H1 (cell line): ENCODE data around the gene CAMTA1. TPM values are rescaled to one million over a fixed set of nuclear protein-coding genes. Genes with fewer than 3 reads are reported as not detected.

Source experiments
- CTCF ChIA-PET: fragments of 300-600 bp; sonication (Branson Sonifier 250); formaldehyde crosslinking; loops from one replicate; lab custom pipeline; 2021; ENCODE audit not compliant: partially characterized antibody; lab: Charles Lee
- POLR2A ChIA-PET: fragments of 300-600 bp; sonication (Branson Sonifier 250); formaldehyde crosslinking; loops from one replicate; lab custom pipeline; 2021; ENCODE audit warnings: inconsistent platforms; ENCODE audit not compliant: partially characterized antibody; lab: Charles Lee
- DNase-seq, 2 experiments: peaks; one replicate each; pipeline versions ENCODE4 v3.0.0 to v3.0.0-alpha.2; 2010 to 2022; ENCODE audit warnings: low spot score in 2 of 2, low read depth in 1 of 2, mixed read lengths in 1 of 2
- FAIRE-seq: peaks from 2 replicates; lab custom pipeline; 2011; peaks lifted over from hg19 to GRCh38; lab: Jason Lieb, UNC
- H2AFZ ChIP-seq: 2 replicates; pipeline ENCODE4 v1.8.1; 2012; ENCODE audit warnings: low read length, inconsistent platforms
- H2AK5ac ChIP-seq: 2 replicates; pipeline ENCODE4 v1.6.1; 2013; ENCODE audit warnings: low read depth, low read length
- H2BK120ac ChIP-seq: replicated peaks from 2 replicates; pipeline ENCODE3; 2013; ENCODE audit warnings: low read depth, low read length, inconsistent platforms
- H2BK12ac ChIP-seq: 2 replicates; pipeline ENCODE4 v1.6.1; 2013; ENCODE audit warnings: low read depth, low read length
- H2BK15ac ChIP-seq: 2 replicates; pipeline ENCODE4 v1.6.1; 2013; ENCODE audit warnings: low read length
- H2BK20ac ChIP-seq: 2 replicates; pipeline ENCODE4 v1.6.1; 2013; ENCODE audit warnings: low read length
- H2BK5ac ChIP-seq: 2 replicates; pipeline ENCODE4 v1.6.1; 2013; ENCODE audit warnings: low read depth, low read length
- H3K14ac ChIP-seq: 2 replicates; pipeline ENCODE4 v1.6.1; 2013; ENCODE audit warnings: inconsistent platforms; ENCODE audit not compliant: insufficient read length
- H3K18ac ChIP-seq: 2 replicates; pipeline ENCODE4 v1.6.1; 2013; ENCODE audit warnings: low read length; ENCODE audit errors: extremely low read depth
- H3K23ac ChIP-seq: 2 replicates; pipeline ENCODE4 v1.6.1; 2013; ENCODE audit warnings: inconsistent platforms; ENCODE audit not compliant: insufficient read length
- H3K23me2 ChIP-seq: 2 replicates; pipeline ENCODE4 v1.6.1; 2013; ENCODE audit warnings: low read depth, low read length
- H3K27ac ChIP-seq: 2 replicates; pipeline ENCODE4 v1.6.1; 2011; ENCODE audit warnings: low read depth, low read length, inconsistent platforms
- H3K27me3 ChIP-seq, 4 experiments: replicated peaks in 1 of 4; 1 replicate in 1 of 4; 2 replicates in 3 of 4; pipeline versions ENCODE4 v1.6.1 to v1.8.1; 2011 to 2013; ENCODE audit warnings: low read length in 3 of 4, mild to moderate bottlenecking in 3 of 4, inconsistent platforms in 2 of 4, mixed read lengths in 2 of 4, moderate library complexity in 1 of 4; ENCODE audit not compliant: control insufficient read depth in 3 of 4, insufficient read depth in 3 of 4; ENCODE audit errors: extremely low read depth in 1 of 4
- H3K36me3 ChIP-seq, 4 experiments: 2 replicates each; pipeline versions ENCODE4 v1.6.1 to v1.8.1; 2011 to 2013; ENCODE audit warnings: mild to moderate bottlenecking in 4 of 4, low read length in 3 of 4, moderate library complexity in 2 of 4, control low read depth in 1 of 4, inconsistent platforms in 1 of 4; ENCODE audit not compliant: insufficient read depth in 4 of 4, control insufficient read depth in 2 of 4
- H3K4ac ChIP-seq: replicated peaks from 2 replicates; pipeline ENCODE3; 2013; ENCODE audit warnings: low read length, low read depth, mixed read lengths, inconsistent platforms; ENCODE audit not compliant: insufficient read length
- H3K4me1 ChIP-seq, 4 experiments: replicated peaks in 1 of 4; 1 replicate in 1 of 4; 2 replicates in 3 of 4; pipeline versions ENCODE4 v1.6.1 to v1.8.1; 2011 to 2013; ENCODE audit warnings: low read length in 3 of 4, inconsistent platforms in 2 of 4, mixed read lengths in 1 of 4; ENCODE audit not compliant: insufficient read depth in 4 of 4, control insufficient read depth in 3 of 4
- H3K4me2 ChIP-seq, 2 experiments: 2 replicates each; pipeline versions ENCODE4 v1.6.1 to v1.8.1; 2011 to 2013; ENCODE audit warnings: low read depth in 2 of 2, low read length in 2 of 2, control low read depth in 1 of 2, inconsistent platforms in 1 of 2, mild to moderate bottlenecking in 1 of 2; ENCODE audit not compliant: insufficient read depth in 1 of 2
- H3K4me3 ChIP-seq, 4 experiments: fragments of 200-600, 300-600 bp in 1 of 4; sonication (generic), shearing (Covaris generic), sonication (Bioruptor Twin) in 1 of 4; 2 replicates each; pipeline versions ENCODE4 v1.5.1 to v1.8.1; 2011 to 2016; ENCODE audit warnings: low read length in 4 of 4, low read depth in 3 of 4, control low read depth in 2 of 4, inconsistent platforms in 2 of 4, mild to moderate bottlenecking in 2 of 4, mixed read lengths in 1 of 4, moderate library complexity in 1 of 4; ENCODE audit not compliant: insufficient read depth in 2 of 4; ENCODE audit errors: extremely low read depth in 1 of 4
- H3K56ac ChIP-seq: replicated peaks from 2 replicates; pipeline ENCODE3; 2013; ENCODE audit warnings: low read depth, mild to moderate bottlenecking, mixed read lengths, low read length, inconsistent platforms; ENCODE audit not compliant: insufficient read length
- H3K79me1 ChIP-seq: 2 replicates; pipeline ENCODE4 v1.6.1; 2013; ENCODE audit warnings: low read depth, low read length, control low read depth
- H3K79me2 ChIP-seq, 2 experiments: 2 replicates each; pipeline versions ENCODE4 v1.6.1 to v1.8.1; 2012 to 2013; ENCODE audit warnings: low read length in 2 of 2, mild to moderate bottlenecking in 2 of 2, inconsistent platforms in 1 of 2; ENCODE audit not compliant: insufficient read depth in 2 of 2, control insufficient read depth in 1 of 2
- H3K9ac ChIP-seq, 4 experiments: replicated peaks in 1 of 4; 1 replicate in 1 of 4; 2 replicates in 3 of 4; pipeline versions ENCODE4 v1.6.1 to v1.8.1; 2011 to 2013; ENCODE audit warnings: low read depth in 3 of 4, low read length in 3 of 4, control low read depth in 2 of 4, mild to moderate bottlenecking in 2 of 4, moderate library complexity in 2 of 4, inconsistent platforms in 1 of 4; ENCODE audit errors: extremely low read depth in 1 of 4
- H3K9me3 ChIP-seq, 2 experiments: 2 replicates each; pipeline versions ENCODE4 v1.6.1 to v1.8.1; 2012 to 2013; ENCODE audit warnings: mild to moderate bottlenecking in 2 of 2, moderate library complexity in 2 of 2, control low read depth in 1 of 2, inconsistent platforms in 1 of 2, low read depth in 1 of 2, low read length in 1 of 2, mixed read lengths in 1 of 2; ENCODE audit not compliant: insufficient read depth in 2 of 2
- H4K20me1 ChIP-seq, 2 experiments: replicated peaks in 1 of 2; 2 replicates each; pipeline versions ENCODE3 to v1.8.1; 2011 to 2013; ENCODE audit warnings: inconsistent platforms in 2 of 2, low read length in 2 of 2, mild to moderate bottlenecking in 1 of 2; ENCODE audit not compliant: insufficient read depth in 2 of 2, control insufficient read depth in 1 of 2
- H4K5ac ChIP-seq: 2 replicates; pipeline ENCODE4 v1.6.1; 2013; ENCODE audit warnings: low read length, low read depth, mixed read lengths, inconsistent platforms; ENCODE audit not compliant: insufficient read length
- H4K8ac ChIP-seq: 2 replicates; pipeline ENCODE4 v1.8.0; 2013; ENCODE audit warnings: mild to moderate bottlenecking, moderate library complexity, low read length, inconsistent platforms; ENCODE audit not compliant: insufficient read depth; ENCODE audit errors: extremely low read depth
- H4K91ac ChIP-seq: replicated peaks from 2 replicates; pipeline ENCODE3; 2013; ENCODE audit warnings: low read length, mixed read lengths, inconsistent platforms; ENCODE audit not compliant: insufficient read length
- CBX8 ChIP-seq: fragments of 300-800, 300-1000 bp; sonication (generic); IDR thresholded peaks from 2 replicates; pipeline ENCODE4 v1.7.1; 2016; ENCODE audit warnings: low read depth, low read length, borderline replicate concordance
- CHD2 ChIP-seq: IDR thresholded peaks from 2 replicates; pipeline ENCODE4 v1.6.1; 2012; ENCODE audit warnings: low read length, improper control_type of control experiment
- GTF2F1 ChIP-seq: IDR thresholded peaks from 2 replicates; pipeline ENCODE4 v1.6.1; 2012; ENCODE audit warnings: low read depth, low read length, improper control_type of control experiment, borderline replicate concordance
- KDM1A ChIP-seq: fragments of 200-600, 300-600 bp; sonication (generic); IDR thresholded peaks from 2 replicates; pipeline ENCODE4 v1.7.1; 2016; ENCODE audit warnings: mild to moderate bottlenecking, low read length, borderline replicate concordance
- KDM5A ChIP-seq: fragments of 200-600 bp; IDR thresholded peaks from 2 replicates; pipeline ENCODE4 v1.7.1; 2012; ENCODE audit warnings: mild to moderate bottlenecking, low read length, inconsistent platforms, mixed read lengths
- MAFK ChIP-seq: IDR thresholded peaks from 2 replicates; pipeline ENCODE4 v1.6.1; 2012; ENCODE audit warnings: low read depth, mild to moderate bottlenecking, improper control_type of control experiment, low read length
- NANOG ChIP-seq: IDR thresholded peaks from 2 replicates; pipeline ENCODE4 v1.6.1; 2011; ENCODE audit warnings: low read length, low read depth, mild to moderate bottlenecking, inconsistent platforms; ENCODE audit not compliant: insufficient read depth, poor library complexity, severe bottlenecking
- NRF1 ChIP-seq: IDR thresholded peaks from 2 replicates; pipeline ENCODE4 v1.6.1; 2011; ENCODE audit warnings: mild to moderate bottlenecking, low read depth, low read length, improper control_type of control experiment
- POU5F1 ChIP-seq: IDR thresholded peaks from 2 replicates; pipeline ENCODE4 v1.6.1; 2011; ENCODE audit warnings: low read depth, mild to moderate bottlenecking, low read length, moderate library complexity
- RFX5 ChIP-seq: IDR thresholded peaks from 2 replicates; pipeline ENCODE4 v1.6.1; 2011; ENCODE audit warnings: low read depth, low read length, improper control_type of control experiment, borderline replicate concordance
- RXRA ChIP-seq: IDR thresholded peaks from 2 replicates; pipeline ENCODE4 v1.6.1; 2011; ENCODE audit warnings: low read depth, mild to moderate bottlenecking, low read length, moderate library complexity; ENCODE audit not compliant: insufficient read depth
- SP2 ChIP-seq: IDR thresholded peaks from 2 replicates; pipeline ENCODE4 v1.6.1; 2012; ENCODE audit warnings: mild to moderate bottlenecking, low read length, inconsistent platforms
- SP4 ChIP-seq: IDR thresholded peaks from 2 replicates; pipeline ENCODE4 v1.6.1; 2012; ENCODE audit warnings: low read length, inconsistent platforms
- SRF ChIP-seq: IDR thresholded peaks from 2 replicates; pipeline ENCODE4 v1.6.1; 2011; ENCODE audit warnings: mild to moderate bottlenecking, low read depth, low read length, moderate library complexity
- TAF7 ChIP-seq: optimal IDR thresholded peaks from 2 replicates; pipeline ENCODE3; 2011; ENCODE audit warnings: low read depth, mild to moderate bottlenecking, inconsistent platforms, low read length, moderate library complexity, borderline replicate concordance
- TBP ChIP-seq: IDR thresholded peaks from 2 replicates; pipeline ENCODE4 v1.6.1; 2011; ENCODE audit warnings: low read depth, low read length, improper control_type of control experiment
- WGBS, 2 experiments: shearing (Covaris generic) in 1 of 2; methylation state at CpG; one replicate each; pipeline versions ENCODE4 v1.1.6 to v1.1.7; 2013 to 2015; ENCODE audit warnings: low lambda C conversion rate in 2 of 2, mixed read lengths in 2 of 2, inconsistent platforms in 1 of 2, low coverage in 1 of 2, missing lambda C conversion rate in 1 of 2; ENCODE audit not compliant: insufficient replicate concordance in 2 of 2, insufficient coverage in 1 of 2, insufficient read length in 1 of 2; ENCODE audit errors: extremely low coverage in 1 of 2, missing lambda C conversion rate in 1 of 2; 5-methylcytosine and 5-hydroxymethylcytosine counted together
- polyA plus RNA-seq, 7 experiments: library from polyadenylated mRNA; depleted of rRNA in 3 of 7; stranded (reverse) in 5 of 7; unstranded in 2 of 7; fragments of >200 nt in 5 of 7; fragments of 200-250 nt in 2 of 7; gene quantifications; 1 replicate in 5 of 7; 2 replicates in 1 of 7; 4 replicates in 1 of 7; pipeline versions ENCODE4 v1.2.1 to v1.2.3, GENCODE V29; 2011 to 2013; ENCODE audit warnings: missing spikeins in 2 of 7, mixed read lengths in 2 of 7
- total RNA-seq: library from RNA; stranded (reverse); fragmentation: NEBNext Ultra II Directional; extraction: Animal tissue kit (Norgen Biotek cat#: 25700); gene quantifications from 2 replicates; pipeline ENCODE4 v1.2.1, GENCODE V29; 2021

Gene CAMTA1
- total and polyA plus RNA-seq, 2 of the 8 experiments (the other 6 are each of a cell fraction or from before 2014, with no cell fraction given): 65.0 to 119 TPM

DNA sequence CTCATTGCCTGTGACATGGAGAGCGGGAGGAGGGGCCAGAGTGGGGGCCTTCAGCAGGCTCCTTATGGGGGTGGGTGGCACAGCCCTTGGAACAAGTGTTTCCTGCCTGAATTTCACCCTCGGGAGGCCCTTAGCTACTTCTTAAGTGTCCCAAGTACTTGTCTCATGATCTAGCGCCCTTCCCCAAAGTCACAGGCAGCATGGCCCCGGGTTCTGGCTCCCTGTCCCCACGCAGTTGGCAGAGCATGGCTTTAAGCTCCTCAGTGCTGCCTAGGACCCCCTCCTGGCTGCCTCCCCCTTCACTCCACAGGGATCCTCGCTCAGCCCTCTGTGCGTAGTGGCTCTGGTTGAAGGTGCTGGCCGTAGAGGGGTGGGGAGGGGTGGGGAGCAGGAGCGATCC lies 197.2 kb downstream of the CAMTA1 start:
- Histone ChIP-seq H3K27me3 (no peaks in the 10 kb centered on the region), H4K91ac (no peak overlapping the region), H2BK20ac (no peak overlapping the region), H2BK120ac (no peak overlapping the region), H3K4me3 (no peak overlapping the region), H3K4ac (no peak overlapping the region), H3K23ac (no peak overlapping the region), H2BK12ac (no peak overlapping the region), H2BK5ac (no peak overlapping the region), H4K8ac (no peak overlapping the region), H3K79me2 (no peaks in the 10 kb centered on the region), H3K14ac (no peak overlapping the region), H4K20me1 (no peaks in the 10 kb centered on the region), H3K4me2 (no peak overlapping the region), H3K79me1 (no peaks in the 10 kb centered on the region), H3K27ac (no peak overlapping the region; the same call in 1 of the 2 replicates), H2AFZ (no peak overlapping the region), H3K56ac (no peak overlapping the region), H2AK5ac (no peak overlapping the region), H4K5ac (no peak overlapping the region), H3K9ac (no peak overlapping the region), H3K9me3 (no peaks in the 10 kb centered on the region), H3K23me2 (peaks cover 6% of the 10 kb centered on the region; the same call in 1 of the 2 replicates), H2BK15ac (no peak overlapping the region), H3K4me1 (peaks cover 3 to 14% (median 5%) of the 10 kb centered on the region in 4 experiments), H3K18ac (no peak overlapping the region; the same call in 1 of the 2 replicates), H3K36me3 (no peaks in the 10 kb centered on the region)
- ChIA-PET CTCF (interaction anchor here (1.5 kb wide), 1 partner anchor 19 kb away, joined by 5 read pairs; no protein-coding TSS in a partner anchor), POLR2A (no interaction called here)
- FAIRE-seq (no peak), DNase-seq (no peak)
- WGBS, 2 experiments: 92% methylated on average over 8 of the region's 9 CpGs; no CpG with 5 or more reads in 1 of the 2 experiments
- no peak for TF ChIP-seq SP4
- TF ChIP-seq MAFK: no peak
- TF ChIP-seq TAF7: no peak
- TF ChIP-seq NRF1: no peak
- no peak for TF ChIP-seq KDM1A
- TF ChIP-seq NANOG: no peak
- no peak for TF ChIP-seq SRF
- no peak for TF ChIP-seq POU5F1
- TF ChIP-seq TBP: no peak
- TF ChIP-seq GTF2F1: no peak
- no peak for TF ChIP-seq RFX5
- no peak for TF ChIP-seq CBX8
- no peak for TF ChIP-seq CHD2
- TF ChIP-seq RXRA: no peak
- TF ChIP-seq SP2: no peak
- TF ChIP-seq KDM5A: no peak
